A172 (cell line): ENCODE measurements around the gene TBXAS1. TPM values are rescaled to one million over a fixed set of nuclear protein-coding genes. Genes with fewer than 3 reads are reported as not detected.
A peak's percentile ranks its signal among the peaks of the same experiment; 100 is the strongest.

Experiments used
- DNase-seq: peaks from one replicate; pipeline ENCODE4 v3.0.0-alpha.2; 2015; ENCODE audit warnings: low spot score
- total RNA-seq: library from RNA; depleted of rRNA; stranded (reverse); fragments of >200 nt; shearing (Covaris generic); gene quantifications from 2 replicates; pipeline ENCODE4 v1.2.3, GENCODE V29; 2014

The TBXAS1 gene
- total RNA-seq, 1 experiment from 2014 or later: 0.83 TPM

- DNase-seq: no peak
These were observed 148.0 kb downstream of the TBXAS1 start for GRCh38 chr7:139976838-139977656.

- no peak for DNase-seq
These were observed 152.4 kb downstream of the TBXAS1 start for GRCh38 chr7:139981511-139981895.

GRCh38 chr7:139982927-139983920 lies 154.2 kb downstream of the TBXAS1 start:
- DNase-seq: no peak

- no peak for DNase-seq
These were observed 155.8 kb downstream of the TBXAS1 start for GRCh38 chr7:139984642-139985539.

- DNase-seq: no peak
These were observed 156.7 kb downstream of the TBXAS1 start for GRCh38 chr7:139985811-139986210.

- no peak for DNase-seq
These were observed 158.8 kb downstream of the TBXAS1 start for GRCh38 chr7:139987691-139988516.

GRCh38 chr7:139989366-139990141 lies 160.5 kb downstream of the TBXAS1 start:
- DNase-seq: no peak

- DNase-seq: no peak
These were observed 161.1 kb downstream of the TBXAS1 start for GRCh38 chr7:139990142-139990535.

- DNase-seq: no peak
These were observed 161.7 kb downstream of the TBXAS1 start for GRCh38 chr7:139990571-139991268.

GRCh38 chr7:139991269-139991666 lies 162.2 kb downstream of the TBXAS1 start:
- no peak for DNase-seq

- DNase-seq: no peak
These were observed 162.8 kb downstream of the TBXAS1 start for GRCh38 chr7:139991911-139992310.

GRCh38 chr7:139992353-139993044 lies 163.4 kb downstream of the TBXAS1 start:
- DNase-seq: no peak

- no peak for DNase-seq
These were observed 164.1 kb downstream of the TBXAS1 start for GRCh38 chr7:139993169-139993568.

GRCh38 chr7:139993592-139993991 lies 164.5 kb downstream of the TBXAS1 start:
- DNase-seq: no peak

- no peak for DNase-seq
These were observed 165.3 kb downstream of the TBXAS1 start for GRCh38 chr7:139994356-139994755.

GRCh38 chr7:139995017-139995915 lies 166.2 kb downstream of the TBXAS1 start:
- peak; percentile 42 for DNase-seq

- DNase-seq: no peak
These were observed 169.5 kb downstream of the TBXAS1 start for GRCh38 chr7:139998572-139998971.

- DNase-seq: no peak
These were observed 170.5 kb downstream of the TBXAS1 start for GRCh38 chr7:139999516-139999915.
